Suppressor macrophage treated with lipopolysaccharide for 4 hours (primary cell): ENCODE results near the gene GRK4.
A peak's percentile ranks its signal among the peaks of the same experiment; 100 is the strongest.
"Not testable (repeated sequence)": the region's sequence is repeated elsewhere in the genome, so short reads cannot be mapped to it uniquely, and the experiment has no call there.

ENCODE experiments used
- DNase-seq: peaks from one replicate; pipeline ENCODE4 v3.0.0-alpha.2; 2020

GRK4 gene

DNA sequence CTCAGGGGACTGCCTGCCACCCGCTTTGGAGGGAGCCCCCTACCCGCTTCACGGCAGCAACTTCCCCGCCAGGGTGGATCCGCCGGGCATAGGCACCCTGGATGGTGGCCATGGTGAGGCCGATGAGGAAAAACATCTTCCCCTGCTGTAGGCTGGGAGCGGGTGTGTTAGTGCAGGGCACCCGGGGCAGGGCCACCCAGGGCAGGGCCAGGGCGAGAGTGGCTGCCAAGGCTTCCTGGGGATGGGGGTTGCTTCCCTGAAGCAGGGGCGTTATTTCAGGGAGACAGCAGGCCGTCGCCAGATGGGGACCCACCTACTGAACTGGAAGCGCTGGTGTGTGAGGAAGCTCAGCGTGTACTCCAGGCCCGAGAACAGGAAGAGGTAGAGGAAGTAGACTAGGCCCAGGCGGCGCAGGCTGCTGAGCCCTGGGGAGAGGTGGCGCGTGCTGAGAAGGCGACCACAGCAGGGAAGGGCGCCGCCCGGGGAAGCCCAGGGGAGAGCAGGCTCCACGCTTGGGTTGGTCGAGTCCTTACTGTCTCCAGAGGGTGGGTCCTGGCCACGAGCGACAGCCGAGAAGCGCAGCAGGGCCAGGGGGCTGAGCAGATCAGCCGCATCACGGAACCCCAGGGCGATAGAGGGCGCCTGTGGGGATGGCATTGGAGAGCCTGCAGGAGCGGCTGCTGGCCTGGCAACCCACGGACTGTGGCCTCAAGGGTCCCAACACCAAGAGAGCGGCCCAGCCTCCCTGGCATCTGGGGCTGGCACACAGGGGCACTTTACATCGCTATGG lies 31.7 kb upstream of the GRK4 start:
- DNase-seq, result peak; percentile 78

DNA sequence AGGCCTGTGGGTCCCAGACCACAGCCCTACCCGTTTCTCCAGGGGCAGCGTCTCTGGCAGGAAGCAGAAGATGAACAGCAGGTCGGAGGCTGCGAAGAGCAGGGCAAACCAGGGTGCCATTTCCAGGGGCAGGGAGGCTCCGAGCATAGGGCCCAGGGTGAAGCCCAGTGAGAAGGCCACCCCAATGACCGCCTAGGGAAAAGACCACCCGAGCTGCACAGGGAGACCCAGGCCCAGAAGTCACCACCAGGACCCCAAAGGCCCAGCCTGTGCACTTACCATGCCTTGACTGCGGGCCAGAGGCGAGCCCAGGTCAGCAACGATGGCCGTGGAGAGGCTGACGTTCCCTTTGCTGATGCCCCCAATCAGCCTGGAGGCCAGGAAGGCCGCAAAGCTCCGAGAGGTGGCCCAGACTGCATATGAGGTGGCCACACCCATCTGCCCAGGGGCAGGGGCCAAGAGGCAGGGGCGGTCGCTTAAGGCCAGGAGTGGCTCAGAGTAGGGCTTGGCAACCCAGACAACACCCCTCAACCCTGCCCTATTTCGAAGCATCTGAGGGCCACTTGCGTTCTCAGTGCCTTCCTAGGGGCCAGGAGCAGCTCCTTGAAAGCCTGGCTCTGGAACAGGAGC lies 30.9 kb upstream of the GRK4 start:
- DNase-seq, result no peak

DNA sequence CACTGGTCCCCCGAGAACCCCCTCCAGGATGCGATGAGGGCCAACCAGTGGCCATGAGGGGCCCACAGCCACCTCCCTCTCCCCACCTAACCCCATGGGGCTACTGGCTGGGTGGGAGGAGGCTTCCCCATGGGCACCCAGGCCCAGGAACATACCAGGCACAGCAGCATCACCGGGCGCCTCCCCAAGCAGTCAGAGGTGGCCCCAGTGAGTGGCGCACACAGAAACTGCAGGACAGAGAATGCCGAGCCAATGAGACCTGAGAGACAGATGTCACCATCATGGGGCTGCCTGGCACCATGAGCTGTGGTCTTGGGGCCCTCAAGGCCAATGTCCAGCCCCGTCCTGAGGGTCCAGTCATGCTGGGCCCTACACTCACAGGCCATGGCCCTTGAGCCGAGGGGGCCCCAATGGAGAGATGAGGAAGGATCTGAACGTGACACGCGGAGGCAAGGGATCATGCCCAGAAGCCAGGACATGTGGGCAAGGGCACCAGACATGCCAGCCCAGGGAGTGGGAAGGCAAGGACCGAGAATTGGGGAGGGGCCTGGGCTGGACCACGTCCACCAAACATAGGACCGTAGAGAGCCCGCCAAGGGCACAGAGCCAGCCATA lies 30.3 kb upstream of the GRK4 start:
- DNase-seq, result peak; percentile 7

DNA sequence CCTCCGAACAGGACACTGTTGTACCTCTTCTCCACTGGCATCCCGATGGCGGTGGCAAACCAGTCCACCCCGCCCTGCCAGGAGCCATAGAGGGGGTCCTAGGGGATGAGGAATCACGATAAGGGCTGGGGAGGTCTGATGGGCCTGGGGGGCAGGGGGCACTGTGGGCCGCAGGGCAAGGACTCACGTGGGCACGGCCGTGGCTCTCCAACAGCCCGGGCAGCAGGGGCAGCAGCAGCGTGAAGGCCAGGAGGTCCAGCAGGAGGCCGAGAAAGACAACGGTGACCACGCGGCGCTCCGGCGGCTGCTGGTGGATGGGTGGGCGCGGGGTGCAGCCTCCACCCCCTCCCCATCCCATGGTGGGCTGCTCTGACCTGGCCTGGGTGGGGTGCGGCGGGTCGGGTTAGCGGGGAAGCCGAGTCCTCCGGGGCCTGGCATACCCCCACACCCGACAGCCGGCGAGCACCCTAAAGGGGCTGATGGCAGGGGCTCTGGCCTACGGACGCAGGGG lies 29.8 kb upstream of the GRK4 start:
- no peak for DNase-seq

DNA sequence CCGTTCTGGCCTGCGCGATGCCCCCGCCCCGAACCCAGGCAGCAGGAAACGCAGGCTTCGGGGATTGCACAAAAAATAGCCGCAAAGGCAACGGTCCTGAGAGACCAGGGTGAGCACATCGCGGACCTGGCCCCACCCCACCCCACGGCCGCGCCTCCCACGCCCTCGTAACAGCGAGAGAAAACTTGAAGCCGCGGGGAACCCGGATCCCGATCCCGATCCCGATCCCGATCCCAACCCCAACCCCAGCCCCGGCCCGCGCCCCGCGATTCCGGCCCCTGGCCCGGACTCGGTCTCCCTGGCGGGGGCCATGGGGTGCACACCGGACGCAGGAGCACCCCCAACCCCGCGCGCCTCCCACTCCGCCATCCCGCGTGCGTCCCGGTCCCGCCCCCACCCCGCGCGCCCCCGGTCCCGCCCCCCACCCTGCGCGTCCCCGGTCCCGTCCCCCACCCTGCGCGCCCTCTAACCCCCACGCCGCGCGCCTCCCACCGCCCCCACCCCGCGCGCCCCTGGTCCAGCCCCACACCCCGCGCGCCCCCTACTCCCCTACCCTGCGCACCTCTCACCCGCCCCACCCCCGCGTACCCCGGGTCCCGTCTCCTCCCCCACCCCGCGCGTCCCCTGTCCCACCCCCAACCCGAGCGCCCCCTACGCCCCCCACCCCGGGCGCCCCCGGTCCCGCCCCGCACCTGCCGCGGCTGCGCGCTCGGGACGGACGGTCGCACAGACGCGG lies 29.1 kb upstream of the GRK4 start:
- DNase-seq, result peak; percentile 68

DNA sequence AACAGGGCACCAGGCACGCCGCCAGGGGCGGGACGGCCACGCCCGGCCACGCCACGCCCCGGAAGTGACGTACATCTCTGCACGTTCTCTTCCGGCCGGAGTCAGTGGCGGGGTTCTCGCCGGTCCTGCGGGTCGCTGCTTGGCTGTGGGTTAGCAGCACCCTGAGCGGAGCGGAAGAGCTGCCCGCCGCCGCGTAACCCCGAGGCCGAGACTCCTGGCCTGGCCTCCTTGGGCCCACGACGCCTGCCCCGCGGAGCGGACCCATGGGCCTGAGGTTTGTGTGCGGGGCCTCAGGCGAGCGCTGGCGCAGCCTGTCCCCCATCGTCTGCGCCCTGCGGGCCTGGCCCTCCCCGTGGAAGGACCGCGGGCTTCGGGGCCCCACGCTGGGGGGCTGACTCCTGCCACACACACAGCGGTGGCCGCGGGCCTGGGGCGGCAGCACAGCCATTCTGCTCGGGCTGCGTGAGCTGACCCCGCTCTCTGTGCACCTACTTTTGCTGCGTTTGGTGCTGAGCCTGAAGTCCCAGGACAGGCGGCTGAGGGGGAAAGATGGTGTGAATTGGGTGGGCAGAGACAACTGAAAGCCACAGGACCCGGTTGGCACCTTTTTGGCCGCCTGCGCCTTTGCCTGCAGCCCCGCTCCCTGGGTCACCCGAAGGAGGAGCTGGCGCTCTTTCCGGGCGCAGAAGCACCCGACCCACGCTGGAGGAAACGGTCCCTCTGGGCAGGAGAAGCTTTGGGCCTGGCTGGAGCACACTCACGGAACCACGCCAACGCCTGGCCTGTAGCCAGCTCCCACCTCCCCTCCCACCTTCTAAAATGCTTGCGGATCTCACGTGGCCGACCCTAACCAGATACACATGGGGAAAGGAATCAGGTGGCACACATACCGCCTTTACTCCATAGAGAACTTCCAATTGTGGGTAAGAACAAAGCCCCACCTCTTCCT lies 28.3 kb upstream of the GRK4 start:
- peak; percentile 97 for DNase-seq

DNA sequence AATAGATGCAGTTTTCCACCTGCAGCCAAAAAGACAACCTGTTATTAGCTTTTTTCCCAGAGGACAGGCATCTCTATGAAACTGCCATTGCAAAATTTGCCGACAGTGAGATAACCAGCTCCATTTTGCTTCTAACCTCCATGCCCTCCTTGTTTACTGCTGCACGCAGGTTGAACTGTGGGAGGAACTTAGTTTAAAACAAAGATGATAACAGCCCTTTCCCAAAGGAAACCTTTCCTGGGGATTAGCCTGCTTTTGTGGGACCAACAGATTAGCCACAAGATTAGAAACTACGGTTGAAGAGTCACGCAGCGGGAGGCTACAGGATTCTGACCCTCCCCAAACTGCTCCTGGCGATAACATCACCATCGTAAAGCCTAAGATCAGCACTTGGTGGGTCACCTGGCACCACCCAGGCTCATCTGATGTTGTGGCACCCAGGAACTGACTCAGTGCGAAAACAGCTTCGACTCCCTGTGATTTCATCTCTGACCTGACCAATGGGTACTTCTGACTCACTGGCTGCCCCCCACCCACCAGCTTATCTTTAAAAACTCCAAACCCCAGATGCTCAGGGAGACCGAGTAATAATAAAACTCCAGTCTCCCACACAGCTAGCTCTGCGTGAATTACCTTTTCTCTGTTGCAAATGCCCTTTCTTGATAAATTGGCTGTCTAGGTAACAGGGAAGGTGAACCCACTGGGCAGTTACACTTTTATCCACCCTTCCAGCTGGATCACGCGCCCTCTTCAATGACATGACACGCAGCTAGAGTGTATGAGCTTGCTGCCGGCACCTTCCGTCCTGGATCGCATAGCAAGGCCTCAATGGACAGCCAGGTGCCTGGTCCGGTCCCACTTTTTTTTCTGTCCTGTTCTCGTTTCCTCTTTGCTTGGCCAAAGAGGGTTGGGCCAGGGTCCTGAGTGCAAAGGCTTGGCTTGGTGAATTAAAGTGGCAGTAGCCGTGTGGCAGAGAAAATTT lies 27.3 kb upstream of the GRK4 start:
- peak; percentile 28 for DNase-seq

DNA sequence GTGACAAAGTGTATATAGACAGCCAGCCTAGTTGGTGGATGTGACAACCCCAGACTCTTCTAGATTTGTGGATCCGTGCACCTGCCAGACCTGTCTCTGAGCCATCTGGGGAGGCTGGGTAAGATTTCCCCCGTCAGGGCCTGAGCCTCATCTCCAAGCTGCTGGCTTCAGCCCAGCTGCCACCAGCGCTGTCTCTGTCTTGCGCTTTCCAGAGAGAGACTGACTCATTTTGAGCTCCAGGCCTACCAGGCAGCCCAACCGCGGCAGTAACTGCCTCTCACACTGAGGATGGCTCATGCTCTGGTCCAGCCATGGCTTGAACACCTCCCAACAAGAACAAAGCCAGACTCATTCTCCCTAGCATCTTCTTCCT lies 26.6 kb upstream of the GRK4 start:
- no peak for DNase-seq

DNA sequence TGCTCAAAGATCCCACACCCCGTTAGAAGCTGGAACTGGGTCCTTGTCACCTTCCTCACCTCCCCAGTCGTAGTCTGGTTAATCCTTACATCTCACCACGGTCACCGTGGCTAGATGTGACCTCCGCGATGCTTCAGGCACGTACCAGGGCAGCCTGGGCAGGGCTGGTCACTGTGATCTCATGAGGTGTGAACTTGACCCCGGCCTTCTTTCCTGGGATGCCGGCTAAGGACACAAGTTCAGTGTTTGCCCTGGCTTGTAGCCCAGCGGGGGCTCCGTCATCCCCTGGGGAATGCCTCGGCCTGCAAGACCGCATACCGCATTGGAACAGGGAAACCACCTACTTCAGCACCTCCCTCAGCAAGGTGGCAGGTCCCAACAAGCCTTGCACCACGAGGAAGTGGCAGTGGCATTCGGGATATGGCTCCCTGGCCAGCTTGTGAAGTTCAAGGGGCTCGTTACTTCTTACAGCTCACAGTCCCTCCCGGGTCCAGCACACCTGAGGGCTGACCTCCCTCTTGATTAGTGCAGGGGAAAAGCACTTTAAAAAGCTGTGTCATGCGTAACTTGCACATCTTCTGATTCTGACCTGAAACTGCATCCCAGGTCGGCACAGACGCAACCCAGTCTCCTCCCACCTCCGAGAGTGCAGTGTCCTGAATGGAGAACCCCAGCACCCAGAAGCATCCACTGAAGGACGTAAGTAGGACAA lies 26.1 kb upstream of the GRK4 start:
- DNase-seq, result no peak

DNA sequence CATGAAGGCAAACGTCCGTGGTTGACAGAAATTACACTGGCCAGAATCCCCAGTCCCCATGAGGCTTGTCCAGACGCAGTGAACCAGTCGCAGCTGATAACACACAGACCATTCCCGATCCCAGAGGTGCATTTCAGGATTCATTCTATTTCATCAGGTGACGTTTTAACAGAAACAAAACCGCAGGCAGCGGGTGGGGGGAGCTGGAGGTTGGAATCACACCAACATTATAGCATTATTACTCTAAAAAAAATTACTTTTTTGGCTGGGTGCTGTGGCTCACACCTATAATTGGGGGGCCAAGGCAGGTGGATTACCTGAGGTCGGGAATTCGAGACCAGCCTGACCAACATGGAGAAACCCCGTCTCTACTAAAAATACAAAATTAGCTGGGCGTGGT lies 25.4 kb upstream of the GRK4 start:
- DNase-seq, result no peak

DNA sequence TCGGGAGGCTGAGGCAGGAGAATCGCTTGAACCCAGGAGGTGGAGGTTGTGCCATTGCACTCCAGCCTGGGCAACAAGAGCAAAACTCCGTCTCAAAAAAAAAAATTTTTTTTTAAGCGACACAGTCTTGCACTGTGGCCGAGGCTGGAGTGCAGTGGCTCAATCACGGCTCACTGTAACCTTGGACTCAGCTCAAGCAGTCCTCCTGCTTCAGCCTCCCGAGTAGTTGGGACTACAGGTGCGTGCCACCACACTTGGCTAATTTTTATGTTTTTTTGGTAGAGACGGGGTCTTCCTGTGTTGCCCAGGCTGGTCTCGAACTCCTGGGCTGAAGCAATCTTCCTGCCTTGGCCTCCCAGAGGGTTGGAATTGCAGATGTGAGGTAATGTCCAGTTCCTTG lies 25.0 kb upstream of the GRK4 start:
- not testable (repeated sequence) for DNase-seq

DNA sequence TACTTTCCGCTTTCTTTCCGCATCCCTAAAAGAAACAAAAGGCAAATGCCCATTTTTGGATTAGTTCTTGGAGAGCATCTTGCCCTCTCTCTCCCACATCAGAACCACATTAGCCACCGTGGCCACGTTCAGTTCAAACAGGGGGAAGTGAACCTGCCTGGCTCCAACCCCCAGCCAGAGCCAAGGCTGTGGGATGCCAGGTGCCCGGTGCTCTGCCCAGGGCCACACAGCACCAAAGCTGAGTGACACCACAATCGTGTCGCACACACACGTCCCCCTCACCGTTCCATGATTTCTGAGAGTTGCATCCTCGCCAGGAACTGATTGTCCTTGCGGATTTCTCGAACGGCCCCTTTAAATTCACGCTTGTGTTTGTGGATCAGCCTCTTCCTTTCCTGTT lies 24.5 kb upstream of the GRK4 start:
- DNase-seq, result no peak

DNA sequence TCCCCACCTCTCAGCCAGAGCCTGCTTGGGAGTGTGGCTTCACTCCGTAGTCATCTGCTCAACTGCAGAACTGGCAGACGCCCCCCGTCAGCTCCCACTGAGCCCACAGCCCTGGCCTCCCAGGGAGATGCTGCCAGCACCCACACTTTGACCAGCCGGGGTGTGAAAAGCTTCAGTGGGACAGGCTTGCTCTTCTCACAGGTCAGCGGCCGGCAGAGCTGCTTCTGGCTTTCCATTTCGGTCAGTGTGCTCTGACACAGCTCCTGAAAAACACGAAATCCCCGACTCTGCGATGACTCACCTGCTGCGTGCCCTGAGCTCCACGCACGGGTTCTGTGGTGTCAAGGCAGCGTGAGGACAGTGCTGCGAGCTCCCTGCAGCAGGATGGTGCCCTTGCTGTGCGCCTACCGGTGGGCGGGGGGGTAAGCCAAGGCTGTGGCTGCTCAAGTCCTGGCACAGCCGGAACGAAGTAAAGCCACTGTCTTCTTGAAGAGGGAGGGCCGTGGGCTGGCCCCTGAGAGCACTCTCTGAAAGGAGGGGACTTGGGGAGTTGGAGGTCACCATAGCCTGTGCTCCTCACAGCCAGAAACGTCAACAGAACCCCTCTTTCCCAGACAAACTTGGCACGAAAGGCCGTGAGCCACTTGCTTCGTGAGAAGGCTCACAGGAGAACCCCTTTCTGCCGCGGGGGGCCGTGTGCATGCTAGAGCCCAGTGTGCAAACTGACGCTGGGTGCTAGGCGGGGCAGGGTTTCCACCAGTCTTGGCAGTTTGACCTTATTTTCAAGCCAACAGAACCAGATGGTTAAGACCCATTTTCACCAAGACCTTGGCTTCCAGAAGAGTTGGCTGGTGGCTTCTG lies 23.8 kb upstream of the GRK4 start:
- DNase-seq, result no peak

DNA sequence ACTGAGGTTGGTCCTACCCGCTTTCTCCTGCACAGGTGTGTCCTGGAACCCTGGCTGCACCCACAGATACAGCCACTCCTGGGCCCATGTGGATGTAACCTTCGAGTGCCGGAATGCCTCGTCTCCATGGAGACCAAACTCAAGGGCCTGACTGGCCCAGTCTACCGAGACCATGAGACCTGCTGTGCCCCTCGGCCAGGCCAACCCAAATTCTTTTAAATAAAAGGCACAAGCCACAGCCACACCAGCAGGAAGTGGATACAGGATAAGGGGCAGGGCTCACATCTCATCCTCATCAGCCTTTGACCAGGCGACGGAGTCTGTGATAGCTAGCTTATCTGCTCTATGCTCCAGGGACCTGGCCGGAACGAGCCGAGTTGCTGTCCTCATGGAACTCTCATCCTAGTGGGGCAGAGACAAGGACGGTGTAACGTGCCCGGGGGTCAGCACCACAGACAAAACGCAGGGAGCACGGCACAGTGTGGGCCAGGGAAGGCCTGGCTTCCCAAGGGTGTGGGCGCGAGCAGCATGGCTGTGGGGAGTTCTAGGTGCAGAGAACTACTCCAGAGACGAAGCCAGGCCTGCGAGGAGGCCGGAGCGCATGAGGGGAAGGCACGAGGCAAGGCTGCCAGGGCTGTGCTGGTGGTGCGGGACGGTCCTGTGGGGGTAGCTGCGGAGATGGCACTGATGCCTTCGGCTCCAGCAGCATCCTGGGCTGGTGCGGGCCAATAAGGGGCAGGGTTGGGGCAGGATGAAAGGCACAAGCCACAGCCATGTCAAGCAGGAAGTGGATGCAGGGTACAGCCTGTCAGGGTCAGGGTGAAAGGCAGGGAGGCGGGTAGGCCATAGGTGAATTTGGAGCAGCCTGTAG lies 22.9 kb upstream of the GRK4 start:
- no peak for DNase-seq

DNA sequence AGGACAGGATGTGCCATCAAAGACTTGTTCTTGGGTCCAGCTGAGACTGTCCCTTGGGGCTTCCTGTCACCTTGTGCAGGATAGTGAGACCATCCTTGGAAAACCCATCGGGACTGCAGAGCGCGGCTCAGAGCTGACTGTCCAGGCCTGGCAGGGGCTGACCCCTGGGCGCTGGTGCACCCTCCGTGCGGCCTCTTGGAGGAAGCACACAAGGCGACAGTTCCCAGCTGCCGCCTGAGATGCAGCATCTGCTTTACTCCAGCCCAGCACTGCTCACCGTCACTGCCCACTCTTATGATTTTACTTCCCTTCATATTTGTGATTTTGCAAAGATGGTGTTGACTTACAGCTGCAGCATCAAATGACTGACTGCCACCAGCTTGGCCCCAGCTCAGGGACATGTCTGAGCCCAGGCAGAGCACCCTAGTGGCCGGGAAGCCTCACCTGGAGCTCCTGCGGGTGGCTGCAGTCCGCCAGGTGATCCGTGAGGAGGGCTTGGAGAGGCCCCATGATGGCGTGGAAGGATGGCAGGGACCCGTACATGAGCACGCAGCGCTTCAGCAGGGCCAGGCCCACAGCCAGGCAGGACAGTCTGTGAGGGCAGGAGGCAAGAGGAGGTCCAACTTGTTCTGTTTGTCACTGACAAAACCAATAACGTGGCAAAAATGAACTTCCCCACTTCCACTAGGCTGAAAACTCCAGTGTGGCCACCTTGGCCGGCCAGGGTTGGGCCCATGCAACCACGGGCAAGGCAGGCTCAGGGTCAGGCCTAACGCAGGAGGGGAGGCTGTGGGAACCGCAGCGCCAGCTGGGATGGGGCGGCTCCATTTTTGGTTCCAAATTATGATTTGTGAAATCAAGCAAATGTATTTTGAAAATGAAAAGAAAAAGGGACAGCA lies 22.0 kb upstream of the GRK4 start:
- no peak for DNase-seq

DNA sequence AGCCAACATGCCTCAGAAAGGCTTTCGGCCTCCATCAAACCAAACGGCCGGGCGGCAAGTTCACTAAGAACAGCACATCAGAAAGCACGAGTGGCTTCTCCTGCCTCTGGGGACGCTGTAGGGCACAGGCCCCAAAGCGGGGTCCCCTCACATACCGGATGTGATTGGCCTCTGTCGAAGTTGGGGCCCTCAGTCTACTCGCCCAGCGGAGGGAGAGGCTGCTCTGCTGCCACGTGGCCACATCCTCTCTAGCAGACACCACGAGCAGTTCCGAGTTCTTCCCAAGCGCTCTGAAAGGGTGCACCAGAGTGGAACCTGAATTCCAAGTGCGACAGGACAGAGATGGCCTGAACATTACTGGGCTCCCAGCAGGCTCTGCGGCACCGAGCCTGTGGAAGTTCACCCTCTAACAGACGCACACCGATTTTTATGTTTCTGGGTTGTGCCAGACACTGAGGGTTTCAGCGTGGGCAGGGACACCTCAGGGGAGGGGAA lies 21.3 kb upstream of the GRK4 start:
- DNase-seq, result no peak
